Activated naive CD8-positive, alpha-beta T cell treated with anti-CD3 and anti-CD28 coated beads, Interleukin-2, amount 50 U/mL, for 24 hours (primary cell): ENCODE measurements around the gene TRAPPC2B.
"Not testable (repeated sequence)": the region's sequence is repeated elsewhere in the genome, so short reads cannot be mapped to it uniquely, and the experiment has no call there.

Source experiments
- ATAC-seq: fragments of 150-1000 bp; cut with Tn5 transposase; one replicate; pipeline ENCODE4 v1.10.0; 2021
- DNase-seq: peaks from one replicate; pipeline ENCODE4 v3.0.0; 2021
- H3K27ac Mint-ChIP-seq: one replicate; pipeline ENCODE4 v1.8.0; 2021; ENCODE audit warnings: mild to moderate bottlenecking, mixed read lengths
- H3K27me3 Mint-ChIP-seq: one replicate; pipeline ENCODE4 v1.8.0; 2021; ENCODE audit warnings: mixed read lengths
- H3K36me3 Mint-ChIP-seq: one replicate; pipeline ENCODE4 v1.8.0; 2021; ENCODE audit warnings: low read depth, mixed read lengths
- H3K4me1 Mint-ChIP-seq: one replicate; pipeline ENCODE4 v1.8.0; 2021; ENCODE audit warnings: mixed read lengths
- H3K4me3 Mint-ChIP-seq: one replicate; pipeline ENCODE4 v1.8.0; 2021; ENCODE audit warnings: mild to moderate bottlenecking, moderate library complexity, mixed read lengths
- H3K9me3 Mint-ChIP-seq: one replicate; pipeline ENCODE4 v1.8.0; 2021; ENCODE audit warnings: mixed read lengths

TRAPPC2B gene

DNA sequence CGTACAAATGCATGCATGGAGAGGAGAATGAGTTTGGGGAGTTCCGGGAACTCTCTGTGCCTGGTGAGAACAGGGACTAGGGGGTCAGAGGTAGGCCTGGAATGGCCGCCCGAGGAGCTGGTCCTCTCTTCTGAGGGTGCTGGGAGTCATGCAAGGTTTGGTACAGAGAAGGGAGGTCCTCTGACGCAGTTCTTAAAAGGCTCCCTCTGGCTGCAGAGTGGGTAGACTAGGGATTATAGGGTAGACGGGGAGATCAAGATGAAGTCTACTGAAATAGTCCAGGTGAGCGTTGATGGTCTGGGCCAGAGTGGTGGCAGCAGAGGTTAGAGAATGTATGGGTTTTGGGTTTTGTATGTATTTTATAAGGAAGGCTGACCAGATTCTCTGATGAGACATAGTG lies 11.5 kb upstream of the TRAPPC2B start:
- peaks cover 62% of the 10 kb centered on the region for H3K36me3 Mint-ChIP-seq
- peaks cover 47% of the 10 kb centered on the region for H3K9me3 Mint-ChIP-seq
- DNase-seq (no peak), ATAC-seq (peak; percentile 8)
- peaks cover 7% of the 10 kb centered on the region for H3K27me3 Mint-ChIP-seq
- H3K27ac Mint-ChIP-seq, result peak overlapping the region; percentile 83
- H3K4me3 Mint-ChIP-seq, result peak overlapping the region; percentile 93
- peaks cover 29% of the 10 kb centered on the region for H3K4me1 Mint-ChIP-seq

DNA sequence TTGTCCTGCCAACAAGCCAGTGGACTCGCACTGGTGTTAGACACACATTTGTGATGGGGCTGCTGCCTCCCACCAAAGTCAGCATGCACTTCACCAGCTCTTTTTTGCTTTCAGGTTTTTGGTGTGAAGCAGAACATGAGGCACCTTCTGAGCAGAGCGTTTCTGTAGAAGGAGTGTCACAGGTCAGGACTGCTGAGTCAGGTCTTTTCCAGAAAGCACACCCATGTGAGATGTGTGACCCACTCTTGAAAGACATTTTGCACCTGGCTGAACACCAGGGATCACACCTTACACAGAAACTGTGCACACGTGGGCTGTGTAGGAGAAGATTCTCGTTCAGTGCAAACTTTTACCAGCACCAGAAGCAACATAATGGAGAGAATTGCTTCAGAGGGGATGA lies 7.4 kb upstream of the TRAPPC2B start:
- no peaks in the 10 kb centered on the region for H3K27me3 Mint-ChIP-seq
- peaks cover 65% of the 10 kb centered on the region for H3K9me3 Mint-ChIP-seq
- H3K4me3 Mint-ChIP-seq, result no peak overlapping the region
- H3K36me3 Mint-ChIP-seq, result peaks cover 86% of the 10 kb centered on the region
- no peak overlapping the region for H3K27ac Mint-ChIP-seq
- peaks cover 24% of the 10 kb centered on the region for H3K4me1 Mint-ChIP-seq
- DNase-seq (no peak), ATAC-seq (no peak)

DNA sequence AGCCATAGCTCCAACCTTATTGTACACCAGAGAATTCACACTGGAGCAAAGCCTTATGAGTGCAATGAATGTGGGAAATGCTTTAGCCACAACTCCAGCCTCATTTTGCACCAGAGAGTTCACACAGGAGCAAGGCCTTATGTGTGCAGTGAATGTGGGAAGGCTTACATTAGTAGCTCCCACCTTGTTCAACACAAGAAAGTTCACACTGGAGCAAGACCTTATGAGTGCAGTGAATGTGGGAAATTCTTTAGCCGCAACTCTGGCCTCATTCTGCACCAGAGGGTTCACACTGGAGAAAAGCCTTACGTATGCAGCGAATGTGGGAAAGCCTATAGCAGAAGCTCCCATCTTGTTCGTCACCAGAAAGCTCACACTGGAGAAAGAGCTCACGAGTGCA lies 5.9 kb upstream of the TRAPPC2B start:
- H3K27me3 Mint-ChIP-seq, result no peaks in the 10 kb centered on the region
- no peak for ATAC-seq
- no peak overlapping the region for H3K4me3 Mint-ChIP-seq
- H3K9me3 Mint-ChIP-seq, result peaks cover 64% of the 10 kb centered on the region
- H3K36me3 Mint-ChIP-seq, result peaks cover 80% of the 10 kb centered on the region
- no peak for DNase-seq
- peaks cover 10% of the 10 kb centered on the region for H3K4me1 Mint-ChIP-seq
- H3K27ac Mint-ChIP-seq, result no peak overlapping the region

DNA sequence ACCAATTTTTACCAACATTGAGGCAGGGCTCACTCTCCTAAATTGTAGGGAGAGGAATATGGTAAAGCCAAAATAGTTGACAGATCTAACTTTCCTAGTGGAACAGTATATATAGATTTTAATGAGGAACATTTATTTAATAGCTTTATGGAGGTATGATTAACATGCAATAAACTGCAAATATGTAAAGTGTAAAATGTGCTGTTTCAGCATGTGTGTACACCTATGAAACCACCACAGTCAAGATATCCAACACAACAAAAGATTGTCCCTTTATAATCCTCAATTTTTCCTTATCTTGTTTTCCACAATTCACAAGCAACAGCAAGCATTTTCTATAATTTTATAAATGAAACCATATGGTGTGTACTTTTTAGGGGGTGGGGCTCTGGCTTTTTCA lies 4.1 kb upstream of the TRAPPC2B start:
- H3K27me3 Mint-ChIP-seq, result peaks cover 2% of the 10 kb centered on the region
- H3K9me3 Mint-ChIP-seq, result peaks cover 65% of the 10 kb centered on the region
- H3K27ac Mint-ChIP-seq, result no peak overlapping the region
- ATAC-seq (no peak), DNase-seq (no peak)
- H3K36me3 Mint-ChIP-seq, result peaks cover 75% of the 10 kb centered on the region
- no peak overlapping the region for H3K4me3 Mint-ChIP-seq
- H3K4me1 Mint-ChIP-seq, result peaks cover 15% of the 10 kb centered on the region

DNA sequence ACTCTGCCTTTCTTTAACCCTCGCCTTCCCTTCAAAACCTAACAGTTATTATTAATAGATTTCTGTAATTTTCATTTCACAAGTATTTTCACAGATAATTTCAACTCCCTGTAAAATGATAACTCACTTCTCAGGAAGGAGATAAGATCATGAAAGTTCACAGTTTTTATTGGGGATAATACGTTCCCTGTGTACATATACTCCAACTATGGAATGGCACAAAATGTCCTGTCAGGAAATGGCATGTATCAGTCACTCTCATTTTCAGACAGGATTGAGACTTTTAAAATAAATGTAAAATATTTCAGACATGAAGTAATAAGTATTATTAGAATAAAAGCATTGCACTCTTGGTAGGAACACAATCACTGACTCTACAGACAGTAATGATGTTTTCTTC lies 932 bp upstream of the TRAPPC2B start:
- Mint-ChIP-seq H3K4me1 (peaks cover 16% of the 10 kb centered on the region), H3K27me3 (peaks cover 2% of the 10 kb centered on the region), H3K27ac (no peak overlapping the region), H3K36me3 (peaks cover 54% of the 10 kb centered on the region), H3K9me3 (peaks cover 45% of the 10 kb centered on the region), H3K4me3 (peak overlapping the region; percentile 85)
- ATAC-seq, result no peak
- DNase-seq, result no peak

DNA sequence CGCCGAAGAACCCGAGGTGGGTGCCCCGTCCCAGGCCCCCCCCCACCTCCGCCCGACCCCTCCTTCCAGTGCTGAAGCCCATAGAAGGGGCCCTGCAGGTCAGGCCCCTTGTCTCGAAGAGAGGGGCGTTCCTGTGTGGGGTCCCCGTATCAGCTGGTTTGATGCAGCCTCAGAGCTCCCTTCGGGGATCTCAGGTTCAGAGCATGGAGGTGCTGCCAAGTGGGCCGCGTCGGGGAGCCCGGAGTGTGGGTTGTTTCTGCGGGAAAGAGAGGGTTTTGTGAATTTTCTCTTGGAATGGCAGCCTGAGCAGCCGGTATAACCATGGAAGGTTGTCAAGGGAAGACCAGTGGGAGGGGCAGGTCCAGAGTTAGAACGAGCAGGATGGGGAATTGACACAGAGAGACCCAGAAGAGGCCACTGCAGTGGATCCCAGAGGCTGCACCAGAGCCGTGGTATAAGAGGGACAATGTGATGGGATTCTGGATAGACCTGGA lies 384 bp downstream of the TRAPPC2B start:
- peaks cover 16% of the 10 kb centered on the region for H3K4me1 Mint-ChIP-seq
- peak overlapping the region; percentile 92 for H3K27ac Mint-ChIP-seq
- peaks cover 44% of the 10 kb centered on the region for H3K36me3 Mint-ChIP-seq
- H3K4me3 Mint-ChIP-seq, result peak overlapping the region; percentile 85
- peaks cover 2% of the 10 kb centered on the region for H3K27me3 Mint-ChIP-seq
- peak; percentile 3 for ATAC-seq
- peaks cover 42% of the 10 kb centered on the region for H3K9me3 Mint-ChIP-seq
- no peak for DNase-seq

DNA sequence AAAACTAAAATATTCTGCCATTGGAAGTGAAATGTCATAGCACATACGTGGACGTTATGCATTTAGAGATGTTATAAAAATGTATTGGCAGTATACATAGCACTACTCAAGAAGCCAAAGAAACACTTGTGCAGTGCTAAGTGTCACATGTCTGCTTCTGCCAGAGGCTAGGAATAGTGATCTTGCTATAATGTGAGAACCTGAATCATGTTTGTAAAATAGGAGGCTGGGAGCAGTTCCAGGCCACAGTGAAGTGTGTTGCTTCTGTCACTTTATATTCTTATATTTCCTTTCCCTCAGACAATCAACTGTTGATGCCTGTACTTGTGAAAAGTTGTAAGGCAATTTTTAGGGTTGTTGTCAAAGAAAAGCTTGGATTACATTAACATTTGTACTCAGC lies 3.4 kb downstream of the TRAPPC2B start:
- peaks cover 46% of the 10 kb centered on the region for H3K36me3 Mint-ChIP-seq
- no peak for ATAC-seq
- H3K27me3 Mint-ChIP-seq, result peaks cover 2% of the 10 kb centered on the region
- no peak for DNase-seq
- H3K27ac Mint-ChIP-seq, result no peak overlapping the region
- H3K4me1 Mint-ChIP-seq, result peaks cover 16% of the 10 kb centered on the region
- no peak overlapping the region for H3K4me3 Mint-ChIP-seq
- peaks cover 39% of the 10 kb centered on the region for H3K9me3 Mint-ChIP-seq

DNA sequence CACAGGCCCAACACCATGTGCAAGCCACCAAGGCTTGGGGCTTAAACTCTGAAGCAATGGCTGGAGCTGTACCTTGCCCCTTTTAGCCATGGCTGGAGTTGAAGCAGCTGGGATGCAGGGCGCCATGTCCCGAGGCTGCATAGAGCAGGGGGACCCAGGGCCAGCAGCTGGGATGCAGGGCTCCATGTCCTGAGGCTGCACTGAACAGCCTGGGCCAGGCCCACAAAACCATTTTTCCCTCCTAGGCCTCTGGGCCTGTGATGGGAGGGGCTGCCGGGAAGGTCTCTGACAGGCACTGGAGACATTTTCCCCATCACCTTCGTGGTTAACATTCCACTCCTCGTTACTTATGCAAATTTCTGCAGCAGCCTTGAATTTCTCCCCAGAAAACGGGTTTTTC lies 10.8 kb downstream of the TRAPPC2B start:
- H3K27ac Mint-ChIP-seq, result no peak overlapping the region
- H3K36me3 Mint-ChIP-seq, result peaks cover 90% of the 10 kb centered on the region
- ATAC-seq (no peak), DNase-seq (no peak)
- peaks cover 58% of the 10 kb centered on the region for H3K9me3 Mint-ChIP-seq
- no peaks in the 10 kb centered on the region for H3K4me1 Mint-ChIP-seq
- no peaks in the 10 kb centered on the region for H3K27me3 Mint-ChIP-seq
- H3K4me3 Mint-ChIP-seq, result no peak overlapping the region

DNA sequence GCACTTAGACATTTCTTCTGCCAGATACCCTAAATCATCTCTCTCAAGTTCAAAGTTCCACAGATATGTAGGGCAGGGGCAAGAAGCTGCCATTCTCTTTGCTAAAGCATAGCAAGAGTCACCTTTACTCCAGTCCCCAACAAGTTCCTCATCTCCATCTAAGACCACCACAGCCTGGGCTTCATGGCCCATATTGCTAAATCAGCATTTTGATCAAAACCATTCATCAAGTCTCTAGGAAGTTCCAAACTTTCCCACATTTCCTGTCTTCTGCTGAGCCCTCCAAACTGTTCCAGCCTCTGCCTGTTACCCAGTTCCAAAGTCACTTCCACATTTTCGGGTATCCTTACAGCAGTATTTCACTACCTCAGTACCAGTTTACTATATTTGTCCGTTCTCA lies 11.3 kb downstream of the TRAPPC2B start:
- DNase-seq, H3K27ac Mint-ChIP-seq, H3K27me3 Mint-ChIP-seq, ATAC-seq, H3K4me3 Mint-ChIP-seq, H3K4me1 Mint-ChIP-seq: not testable (repeated sequence)
- peaks cover 60% of the 10 kb centered on the region for H3K9me3 Mint-ChIP-seq
- H3K36me3 Mint-ChIP-seq, result peaks cover 91% of the 10 kb centered on the region

DNA sequence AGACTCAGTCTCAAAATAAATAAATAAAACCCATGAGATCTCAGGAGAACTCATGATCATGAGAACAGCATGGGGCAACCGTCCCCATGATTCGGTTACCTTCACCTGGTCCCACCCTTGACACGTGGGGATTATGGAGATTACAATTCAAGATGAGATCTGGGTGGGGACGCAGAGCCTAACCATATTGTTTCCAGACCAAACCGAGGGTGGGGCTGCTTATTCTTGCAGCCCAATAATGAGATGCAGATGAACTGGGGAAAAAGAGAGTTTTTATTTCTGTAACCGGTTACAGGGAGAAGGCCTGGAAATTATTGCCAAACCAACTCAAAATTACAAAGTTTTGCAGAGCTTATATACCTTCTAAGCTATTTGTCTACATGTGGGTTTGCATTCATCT lies 12.8 kb downstream of the TRAPPC2B start:
- H3K36me3 Mint-ChIP-seq, result peaks cover 87% of the 10 kb centered on the region
- no peak overlapping the region for H3K4me3 Mint-ChIP-seq
- ATAC-seq, result no peak
- H3K9me3 Mint-ChIP-seq, result peaks cover 65% of the 10 kb centered on the region
- H3K27ac Mint-ChIP-seq, result no peak overlapping the region
- no peaks in the 10 kb centered on the region for H3K27me3 Mint-ChIP-seq
- no peaks in the 10 kb centered on the region for H3K4me1 Mint-ChIP-seq
- no peak for DNase-seq

DNA sequence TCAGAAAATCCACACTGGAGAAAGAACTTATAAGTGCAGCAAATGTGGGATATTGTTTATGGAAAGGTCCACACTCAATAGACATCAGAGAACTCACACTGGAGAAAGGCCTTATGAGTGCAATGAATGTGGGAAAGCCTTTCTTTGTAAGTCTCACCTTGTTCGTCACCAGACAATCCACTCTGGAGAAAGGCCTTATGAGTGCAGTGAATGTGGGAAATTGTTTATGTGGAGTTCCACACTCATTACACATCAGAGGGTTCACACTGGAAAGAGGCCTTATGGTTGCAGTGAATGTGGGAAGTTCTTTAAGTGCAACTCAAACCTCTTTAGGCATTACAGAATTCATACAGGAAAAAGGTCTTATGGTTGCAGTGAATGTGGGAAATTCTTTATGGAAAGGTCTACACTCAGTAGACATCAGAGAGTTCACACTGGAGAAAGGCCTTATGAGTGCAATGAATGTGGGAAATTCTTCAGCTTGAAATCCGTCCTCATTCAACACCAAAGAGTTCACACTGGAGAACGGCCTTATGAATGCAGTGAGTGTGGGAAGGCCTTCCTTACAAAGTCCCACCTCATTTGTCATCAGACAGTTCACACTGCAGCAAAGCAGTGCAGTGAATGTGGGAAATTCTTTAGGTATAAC lies 14.3 kb downstream of the TRAPPC2B start:
- no peak for ATAC-seq
- no peak overlapping the region for H3K27ac Mint-ChIP-seq
- H3K4me1 Mint-ChIP-seq, result no peaks in the 10 kb centered on the region
- no peaks in the 10 kb centered on the region for H3K27me3 Mint-ChIP-seq
- no peak for DNase-seq
- H3K9me3 Mint-ChIP-seq, result peaks cover 58% of the 10 kb centered on the region
- no peak overlapping the region for H3K4me3 Mint-ChIP-seq
- H3K36me3 Mint-ChIP-seq, result peaks cover 73% of the 10 kb centered on the region

DNA sequence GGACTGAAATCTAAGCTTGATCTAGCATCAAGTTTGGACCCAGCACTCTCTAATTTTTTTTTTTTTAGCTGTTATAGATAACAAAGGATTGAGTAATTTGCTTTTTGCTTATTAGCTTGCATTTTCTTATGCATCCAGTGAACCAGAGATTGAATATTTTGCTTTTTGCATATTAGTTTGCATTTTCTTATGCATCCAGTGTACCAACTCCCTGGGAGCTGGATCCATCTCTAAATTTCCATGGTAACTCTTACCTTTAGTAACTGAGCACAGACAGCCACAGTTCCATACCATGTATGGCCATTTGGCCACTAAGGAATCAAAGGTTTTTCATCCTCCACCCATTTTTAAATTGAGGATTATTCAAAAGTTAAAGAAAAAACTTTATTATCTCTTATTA lies 17.6 kb downstream of the TRAPPC2B start:
- Mint-ChIP-seq H3K27me3 (no peaks in the 10 kb centered on the region), H3K4me3 (no peak overlapping the region), H3K4me1 (no peaks in the 10 kb centered on the region), H3K36me3 (peaks cover 42% of the 10 kb centered on the region), H3K9me3 (peaks cover 53% of the 10 kb centered on the region), H3K27ac (no peak overlapping the region)
- ATAC-seq (no peak), DNase-seq (no peak)

DNA sequence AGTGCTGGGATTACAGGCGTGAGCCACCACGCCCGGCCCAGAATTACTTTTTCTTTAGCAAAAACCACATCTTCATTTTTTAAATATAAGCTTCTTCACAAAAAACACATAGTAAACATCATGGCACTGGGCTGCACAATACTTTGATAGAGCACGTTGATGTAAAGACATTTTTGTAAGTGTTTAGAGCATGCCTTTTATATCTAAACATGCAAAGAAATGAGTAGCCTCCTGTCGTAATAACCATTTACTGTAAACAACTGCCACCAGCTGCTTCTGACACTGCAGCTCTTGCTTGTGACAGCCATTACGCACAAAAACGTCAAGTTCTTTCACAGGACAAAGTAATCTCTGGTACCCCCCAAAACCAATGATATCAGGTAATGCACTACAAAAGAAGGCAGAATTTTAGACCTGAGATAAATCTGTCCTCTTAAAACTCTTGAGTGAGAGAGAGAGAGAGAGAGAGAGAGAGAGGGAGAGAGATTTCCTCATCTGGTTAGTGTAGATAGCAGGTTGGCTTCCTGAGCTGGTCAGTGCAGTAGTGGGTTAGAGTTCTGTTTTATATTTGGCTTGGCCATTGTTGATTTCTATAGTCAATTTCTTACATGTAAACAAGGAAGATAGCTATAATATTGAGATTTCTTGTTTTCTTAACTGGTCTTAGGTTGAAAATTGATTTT lies 19.6 kb downstream of the TRAPPC2B start:
- H3K4me1 Mint-ChIP-seq, result no peaks in the 10 kb centered on the region
- no peak overlapping the region for H3K4me3 Mint-ChIP-seq
- H3K9me3 Mint-ChIP-seq, result peaks cover 46% of the 10 kb centered on the region
- DNase-seq, result no peak
- peaks cover 25% of the 10 kb centered on the region for H3K36me3 Mint-ChIP-seq
- H3K27me3 Mint-ChIP-seq, result no peaks in the 10 kb centered on the region
- H3K27ac Mint-ChIP-seq, result no peak overlapping the region
- ATAC-seq, result no peak

DNA sequence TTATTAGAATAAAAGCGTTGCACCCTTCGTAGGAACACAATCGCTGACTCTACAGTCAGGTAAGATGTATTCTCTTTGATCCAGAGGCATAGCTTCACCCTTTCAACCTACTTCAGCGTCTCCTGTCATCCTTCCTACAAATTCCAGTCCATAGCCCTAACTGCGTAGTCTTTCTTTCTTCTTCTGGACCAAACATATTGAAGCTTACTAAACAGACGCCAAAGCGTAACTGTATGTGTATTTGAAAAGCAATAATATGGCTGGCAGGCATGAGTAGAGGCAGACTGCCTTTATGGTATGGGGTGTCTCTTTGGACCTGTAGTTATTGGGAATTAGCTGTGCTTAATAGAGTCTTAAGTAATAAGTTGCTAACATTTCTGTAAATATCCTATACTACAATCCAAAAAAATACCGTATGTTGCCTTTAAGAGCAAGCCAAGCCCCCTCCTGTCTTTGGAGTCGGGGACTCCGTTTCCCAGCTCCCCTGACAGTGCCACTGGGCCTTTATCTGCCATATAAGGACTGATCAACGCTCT lies 25.9 kb downstream of the TRAPPC2B start:
- Mint-ChIP-seq H3K36me3 (peaks cover 44% of the 10 kb centered on the region), H3K4me3 (peak overlapping the region; percentile 95), H3K27me3 (peaks cover 2% of the 10 kb centered on the region), H3K9me3 (peaks cover 29% of the 10 kb centered on the region), H3K27ac (peak overlapping the region; percentile 95), H3K4me1 (peaks cover 31% of the 10 kb centered on the region)
- DNase-seq, result no peak
- no peak for ATAC-seq
